ENCODE measurements around the gene NAT8.
"Not testable (repeated sequence)": the region's sequence is repeated elsewhere in the genome, so short reads cannot be mapped to it uniquely, and the experiment has no call there.

NAT8 gene

GRCh38 chr2:73628493-73628892 lies 13.7 kb downstream of the NAT8 start:
- H3K4me3 ChIP-seq (ENCODE audit: low read length); H3K9ac ChIP-seq (ENCODE audit: low read depth, low read length); H3K4me2 ChIP-seq (ENCODE audit: low read length); H3K36me3 ChIP-seq (ENCODE audit: insufficient read depth, low read length); H3K4me1 ChIP-seq (ENCODE audit: control insufficient read depth, insufficient read depth, low read length); H3K27me3 ChIP-seq (ENCODE audit: control insufficient read depth, insufficient read depth, low read length); H3K9me3 ChIP-seq (replicated peaks; ENCODE audit: low read length): not testable (repeated sequence)

GRCh38 chr2:73626237-73626636 lies 16.0 kb downstream of the NAT8 start:
- H3K9ac ChIP-seq (ENCODE audit: low read depth, low read length); H3K9me3 ChIP-seq (replicated peaks; ENCODE audit: low read length); H3K27me3 ChIP-seq (ENCODE audit: control insufficient read depth, insufficient read depth, low read length); H3K4me2 ChIP-seq (ENCODE audit: low read length); H3K4me1 ChIP-seq (ENCODE audit: control insufficient read depth, insufficient read depth, low read length); H3K36me3 ChIP-seq (ENCODE audit: insufficient read depth, low read length); H3K4me3 ChIP-seq (ENCODE audit: low read length): not testable (repeated sequence)

GRCh38 chr2:73624625-73625024 lies 17.6 kb downstream of the NAT8 start:
- H3K9ac ChIP-seq (ENCODE audit: low read depth, low read length) = not testable (repeated sequence)

GRCh38 chr2:73624036-73624435 lies 18.2 kb downstream of the NAT8 start:
- not testable (repeated sequence) for H3K27me3 ChIP-seq (ENCODE audit: control insufficient read depth, insufficient read depth, low read length); H3K36me3 ChIP-seq (ENCODE audit: insufficient read depth, low read length); H3K4me1 ChIP-seq (ENCODE audit: control insufficient read depth, insufficient read depth, low read length); H3K9me3 ChIP-seq (replicated peaks; ENCODE audit: low read length); H3K4me2 ChIP-seq (ENCODE audit: low read length); H3K9ac ChIP-seq (ENCODE audit: low read depth, low read length); H3K4me3 ChIP-seq (ENCODE audit: low read length)

More at GRCh38 chr2:73624625-73625024, 17.6 kb downstream of the NAT8 start:
- not testable (repeated sequence) for H3K4me2 ChIP-seq (ENCODE audit: low read length); H3K4me3 ChIP-seq (ENCODE audit: low read length); H3K4me1 ChIP-seq (ENCODE audit: control insufficient read depth, insufficient read depth, low read length); H3K9me3 ChIP-seq (replicated peaks; ENCODE audit: low read length); H3K27me3 ChIP-seq (ENCODE audit: control insufficient read depth, insufficient read depth, low read length); H3K36me3 ChIP-seq (ENCODE audit: insufficient read depth, low read length)

GRCh38 chr2:73619925-73620324 lies 22.3 kb downstream of the NAT8 start:
- not testable (repeated sequence) for H3K9me3 ChIP-seq (replicated peaks; ENCODE audit: low read length); H3K4me3 ChIP-seq (ENCODE audit: low read length); H3K27me3 ChIP-seq (ENCODE audit: control insufficient read depth, insufficient read depth, low read length); H3K4me2 ChIP-seq (ENCODE audit: low read length); H3K9ac ChIP-seq (ENCODE audit: low read depth, low read length); H3K36me3 ChIP-seq (ENCODE audit: insufficient read depth, low read length); H3K4me1 ChIP-seq (ENCODE audit: control insufficient read depth, insufficient read depth, low read length)

GRCh38 chr2:73614997-73615396 lies 27.2 kb downstream of the NAT8 start:
- Histone ChIP-seq H3K4me1 (ENCODE audit: control insufficient read depth, insufficient read depth, low read length) (no peaks in the 10 kb centered on the region), H3K4me2 (ENCODE audit: low read length) (no peak overlapping the region), H3K4me3 (ENCODE audit: low read length) (no peak overlapping the region), H3K9me3 (replicated peaks; ENCODE audit: low read length) (no peaks in the 10 kb centered on the region), H3K27me3 (ENCODE audit: control insufficient read depth, insufficient read depth, low read length) (no peaks in the 10 kb centered on the region), H3K36me3 (ENCODE audit: insufficient read depth, low read length) (no peaks in the 10 kb centered on the region), H3K9ac (ENCODE audit: low read depth, low read length) (no peak overlapping the region)

GRCh38 chr2:73614105-73614504 lies 28.1 kb downstream of the NAT8 start:
- Histone ChIP-seq H3K36me3 (ENCODE audit: insufficient read depth, low read length) (no peaks in the 10 kb centered on the region), H3K4me2 (ENCODE audit: low read length) (no peak overlapping the region), H3K9ac (ENCODE audit: low read depth, low read length) (no peak overlapping the region), H3K4me3 (ENCODE audit: low read length) (no peak overlapping the region), H3K4me1 (ENCODE audit: control insufficient read depth, insufficient read depth, low read length) (no peaks in the 10 kb centered on the region), H3K9me3 (replicated peaks; ENCODE audit: low read length) (no peaks in the 10 kb centered on the region), H3K27me3 (ENCODE audit: control insufficient read depth, insufficient read depth, low read length) (no peaks in the 10 kb centered on the region)

- Histone ChIP-seq H3K4me1 (ENCODE audit: control insufficient read depth, insufficient read depth, low read length) (no peaks in the 10 kb centered on the region), H3K36me3 (ENCODE audit: insufficient read depth, low read length) (no peaks in the 10 kb centered on the region), H3K9me3 (replicated peaks; ENCODE audit: low read length) (no peaks in the 10 kb centered on the region), H3K4me3 (ENCODE audit: low read length) (no peak overlapping the region), H3K27me3 (ENCODE audit: control insufficient read depth, insufficient read depth, low read length) (no peaks in the 10 kb centered on the region), H3K9ac (ENCODE audit: low read depth, low read length) (no peak overlapping the region), H3K4me2 (ENCODE audit: low read length) (no peak overlapping the region)
Observed at GRCh38 chr2:73611867-73612266, 30.4 kb downstream of the NAT8 start.

GRCh38 chr2:73611193-73611592 lies 31.0 kb downstream of the NAT8 start:
- Histone ChIP-seq H3K27me3 (ENCODE audit: control insufficient read depth, insufficient read depth, low read length) (no peaks in the 10 kb centered on the region), H3K4me1 (ENCODE audit: control insufficient read depth, insufficient read depth, low read length) (no peaks in the 10 kb centered on the region), H3K4me3 (ENCODE audit: low read length) (no peak overlapping the region), H3K9ac (ENCODE audit: low read depth, low read length) (no peak overlapping the region), H3K4me2 (ENCODE audit: low read length) (no peak overlapping the region), H3K9me3 (replicated peaks; ENCODE audit: low read length) (no peaks in the 10 kb centered on the region), H3K36me3 (ENCODE audit: insufficient read depth, low read length) (no peaks in the 10 kb centered on the region)

GRCh38 chr2:73610111-73610510 lies 32.1 kb downstream of the NAT8 start:
- Histone ChIP-seq H3K4me1 (ENCODE audit: control insufficient read depth, insufficient read depth, low read length) (no peaks in the 10 kb centered on the region), H3K9me3 (replicated peaks; ENCODE audit: low read length) (no peaks in the 10 kb centered on the region), H3K27me3 (ENCODE audit: control insufficient read depth, insufficient read depth, low read length) (no peaks in the 10 kb centered on the region), H3K4me2 (ENCODE audit: low read length) (no peak overlapping the region), H3K9ac (ENCODE audit: low read depth, low read length) (no peak overlapping the region), H3K4me3 (ENCODE audit: low read length) (no peak overlapping the region), H3K36me3 (ENCODE audit: insufficient read depth, low read length) (no peaks in the 10 kb centered on the region)

- not testable (repeated sequence) for H3K4me2 ChIP-seq (ENCODE audit: low read length); H3K9ac ChIP-seq (ENCODE audit: low read depth, low read length); H3K9me3 ChIP-seq (replicated peaks; ENCODE audit: low read length); H3K4me1 ChIP-seq (ENCODE audit: control insufficient read depth, insufficient read depth, low read length); H3K27me3 ChIP-seq (ENCODE audit: control insufficient read depth, insufficient read depth, low read length); H3K36me3 ChIP-seq (ENCODE audit: insufficient read depth, low read length); H3K4me3 ChIP-seq (ENCODE audit: low read length)
Observed at GRCh38 chr2:73604589-73604988, 37.6 kb downstream of the NAT8 start.

- not testable (repeated sequence) for H3K9ac ChIP-seq (ENCODE audit: low read depth, low read length); H3K4me3 ChIP-seq (ENCODE audit: low read length); H3K36me3 ChIP-seq (ENCODE audit: insufficient read depth, low read length); H3K9me3 ChIP-seq (replicated peaks; ENCODE audit: low read length); H3K27me3 ChIP-seq (ENCODE audit: control insufficient read depth, insufficient read depth, low read length); H3K4me1 ChIP-seq (ENCODE audit: control insufficient read depth, insufficient read depth, low read length); H3K4me2 ChIP-seq (ENCODE audit: low read length)
Observed at GRCh38 chr2:73603099-73603588, 39.1 kb downstream of the NAT8 start.

All from skeletal muscle satellite cell (primary cell).